HAP-1 (cell line): ENCODE measurements around the gene AKR1C4.
A peak's percentile ranks its signal among the peaks of the same experiment; 100 is the strongest.

Experiments
- DNase-seq, 2 experiments: peaks; one replicate each; pipeline ENCODE4 v3.0.0-alpha.2; 2016 to 2020; ENCODE audit warnings: low spot score in 2 of 2
- H3K27me3 ChIP-seq: fragments of 250-450 bp; sonication (Bioruptor Pico); 2 replicates; pipeline ENCODE4 v1.5.1; 2020; ENCODE audit warnings: low read depth, mild to moderate bottlenecking, moderate library complexity
- H3K36me3 ChIP-seq: fragments of 250-450 bp; sonication (Bioruptor Pico); replicated peaks from 2 replicates; pipeline ENCODE4 v1.5.1; 2020; ENCODE audit warnings: mild to moderate bottlenecking
- H3K4me1 ChIP-seq: fragments of 250-450 bp; sonication (Bioruptor Pico); 2 replicates; pipeline ENCODE4 v1.5.1; 2020; ENCODE audit warnings: mild to moderate bottlenecking
- H3K4me3 ChIP-seq: fragments of 250-450 bp; sonication (Bioruptor Pico); 2 replicates; pipeline ENCODE4 v1.5.1; 2020; ENCODE audit warnings: mild to moderate bottlenecking, moderate library complexity
- H3K9me3 ChIP-seq: fragments of 250-450 bp; sonication (Bioruptor Pico); 2 replicates; pipeline ENCODE4 v1.5.1; 2020; ENCODE audit warnings: mild to moderate bottlenecking, moderate library complexity
- in situ Hi-C: fragments of 300-500 bp; cut with MboI; formaldehyde crosslinking; loops from 3 replicates; pipeline ENCODE4 v1.14.3; 2020; ENCODE audit warnings: low sequenced_read_pairs, inconsistent platforms, mixed read lengths

The AKR1C4 gene

DNA sequence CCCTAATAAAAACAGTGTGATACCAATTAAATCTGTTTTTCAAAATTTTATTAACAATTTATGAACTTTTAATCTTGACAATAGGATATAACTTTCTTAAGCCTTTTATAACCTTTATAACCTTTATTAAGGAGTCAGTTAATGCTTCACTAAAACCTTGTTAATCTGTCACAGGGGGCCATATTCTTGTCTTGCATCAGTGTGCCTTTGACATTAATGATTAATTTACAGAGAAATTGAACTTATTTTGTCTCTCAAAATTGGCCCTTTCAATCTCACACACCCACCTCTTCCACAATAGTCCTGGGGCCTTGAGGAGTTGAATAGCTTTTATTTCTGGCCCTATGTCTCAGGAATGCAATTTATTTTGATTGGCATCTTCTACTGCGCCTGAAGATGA lies 68.5 kb downstream of the AKR1C4 start:
- DNase-seq: no peak
- Histone ChIP-seq H3K9me3 (no peaks in the 10 kb centered on the region; the same call in 1 of the 2 replicates), H3K27me3 (no peaks in the 10 kb centered on the region), H3K36me3 (no peaks in the 10 kb centered on the region), H3K4me1 (no peaks in the 10 kb centered on the region), H3K4me3 (no peak overlapping the region)
- in situ Hi-C loops: no loop called here

DNA sequence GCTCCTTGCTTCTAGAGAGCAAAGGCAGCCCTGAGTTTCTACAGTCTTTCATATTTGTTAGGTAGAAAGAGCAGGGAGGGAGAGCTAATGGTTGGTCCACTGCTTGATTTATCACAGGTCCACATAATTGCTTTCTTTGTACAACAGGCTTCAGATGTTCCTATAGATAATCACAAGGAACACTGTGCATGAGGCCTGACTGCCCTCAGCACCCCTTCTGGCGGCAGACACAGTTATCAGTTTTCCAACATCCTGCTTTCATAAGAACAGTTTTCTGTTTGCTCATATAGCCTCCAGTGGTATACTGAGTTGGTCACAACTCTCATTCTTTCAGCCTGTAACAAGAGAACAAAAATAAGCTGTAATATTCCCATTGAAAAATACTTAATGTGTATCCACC lies 69.7 kb downstream of the AKR1C4 start:
- DNase-seq: no peak
- Histone ChIP-seq H3K36me3 (no peaks in the 10 kb centered on the region), H3K4me1 (no peaks in the 10 kb centered on the region), H3K9me3 (no peaks in the 10 kb centered on the region; the same call in 1 of the 2 replicates), H3K4me3 (no peak overlapping the region), H3K27me3 (no peaks in the 10 kb centered on the region)
- in situ Hi-C loops: no loop called here

DNA sequence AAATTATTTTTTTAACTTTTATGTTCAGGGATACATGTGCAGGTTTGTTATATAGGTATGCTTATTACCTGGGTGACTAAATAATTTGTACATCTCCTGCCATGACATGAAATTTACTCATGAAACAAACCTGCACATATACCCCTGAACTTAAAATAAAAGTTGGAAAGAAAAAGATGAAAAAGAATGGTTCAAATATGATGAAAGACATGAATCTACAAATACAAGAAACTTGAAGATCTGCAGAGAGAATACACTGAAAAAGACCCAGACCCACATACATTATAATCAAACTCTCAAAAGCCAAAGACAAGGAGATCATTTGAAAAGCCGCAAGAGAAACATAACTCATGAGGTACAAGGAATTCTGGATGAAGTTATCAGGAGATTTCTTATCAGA lies 70.2 kb downstream of the AKR1C4 start:
- Histone ChIP-seq H3K4me3 (no peak overlapping the region), H3K27me3 (no peaks in the 10 kb centered on the region), H3K36me3 (no peaks in the 10 kb centered on the region), H3K4me1 (no peaks in the 10 kb centered on the region), H3K9me3 (no peaks in the 10 kb centered on the region; the same call in 1 of the 2 replicates)
- in situ Hi-C loops: no loop called here
- DNase-seq: no peak

DNA sequence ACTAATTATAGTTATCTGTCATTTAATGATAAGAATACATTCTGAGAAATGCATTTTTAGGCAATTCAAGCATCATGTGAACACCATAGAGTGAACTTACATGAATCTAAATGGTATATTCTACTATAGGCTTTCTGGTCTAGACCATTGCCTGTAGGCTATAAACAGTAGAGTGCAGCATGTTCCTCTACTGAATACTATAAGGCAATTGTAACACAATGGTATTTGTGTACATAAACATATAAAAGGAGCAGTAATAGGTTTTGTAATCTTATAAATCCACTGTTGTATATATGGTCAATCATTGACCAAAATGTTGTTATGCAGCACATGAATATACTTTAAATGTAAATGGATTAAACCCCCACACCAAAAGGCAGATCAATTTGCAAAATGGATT lies 71.6 kb downstream of the AKR1C4 start:
- peak in 1 of 2 experiments; percentile 57 for DNase-seq
- in situ Hi-C loops: no loop called here
- Histone ChIP-seq H3K9me3 (no peaks in the 10 kb centered on the region; the same call in 1 of the 2 replicates), H3K27me3 (no peaks in the 10 kb centered on the region), H3K4me1 (no peaks in the 10 kb centered on the region), H3K4me3 (no peak overlapping the region), H3K36me3 (no peaks in the 10 kb centered on the region)
